Epidermal melanocyte (primary cell): ENCODE data around the gene SYT8.
"Not testable (repeated sequence)": the region's sequence is repeated elsewhere in the genome, so short reads cannot be mapped to it uniquely, and the experiment has no call there.

ENCODE experiments used
- DNase-seq: peaks from one replicate; pipeline ENCODE4 v3.0.0; 2011; ENCODE audit warnings: low spot score; ENCODE audit not compliant: insufficient read length

SYT8 gene

GRCh38 chr11:1883346-1884302 lies 48.8 kb downstream of the SYT8 start:
- DNase-seq, result no peak

- no peak for DNase-seq
These were observed 49.5 kb downstream of the SYT8 start for GRCh38 chr11:1884303-1884700.

- DNase-seq, result not testable (repeated sequence)
These were observed 51.8 kb downstream of the SYT8 start for GRCh38 chr11:1886551-1886950.
